Measurements from ENCODE around the gene ZNF385D.

Gene ZNF385D, protein sequence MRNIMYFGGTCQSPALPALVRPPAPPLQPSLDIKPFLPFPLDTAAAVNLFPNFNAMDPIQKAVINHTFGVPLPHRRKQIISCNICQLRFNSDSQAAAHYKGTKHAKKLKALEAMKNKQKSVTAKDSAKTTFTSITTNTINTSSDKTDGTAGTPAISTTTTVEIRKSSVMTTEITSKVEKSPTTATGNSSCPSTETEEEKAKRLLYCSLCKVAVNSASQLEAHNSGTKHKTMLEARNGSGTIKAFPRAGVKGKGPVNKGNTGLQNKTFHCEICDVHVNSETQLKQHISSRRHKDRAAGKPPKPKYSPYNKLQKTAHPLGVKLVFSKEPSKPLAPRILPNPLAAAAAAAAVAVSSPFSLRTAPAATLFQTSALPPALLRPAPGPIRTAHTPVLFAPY

DNA sequence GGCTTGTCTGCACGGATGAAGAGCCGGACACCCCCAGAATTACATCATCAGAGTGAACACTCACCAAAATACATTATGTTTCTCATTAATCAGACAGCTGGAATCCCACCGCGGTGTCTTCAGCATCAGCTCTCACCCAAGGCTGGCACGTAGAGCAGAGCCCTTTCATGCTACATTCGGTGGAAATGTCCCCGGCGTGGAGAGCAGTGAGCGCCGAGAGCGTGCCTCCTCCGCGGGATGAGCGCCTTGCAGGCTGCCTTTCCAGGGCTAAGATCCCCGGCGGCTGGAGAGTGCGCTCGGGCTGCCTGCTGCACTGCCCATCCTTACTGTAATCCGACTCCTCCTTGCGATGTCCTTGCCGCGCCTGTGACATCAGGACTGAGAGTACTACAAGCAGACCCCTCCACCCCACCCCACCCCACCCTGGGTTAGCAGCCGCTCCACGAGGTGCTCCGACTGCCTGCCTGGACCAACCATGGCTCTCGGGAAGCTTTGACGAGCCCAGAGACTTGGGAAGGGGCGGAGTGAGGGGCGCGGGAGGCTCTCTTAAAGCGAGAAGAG, at the start of gene ZNF385D:
Gene ZNF385D (minus strand): TSS at position 380 of the 561 bp plus-strand sequence. CDS start 294 bp downstream, at position 86.
- H3K27ac ChIP-seq = no peak within 1 kb of the TSS
- POLR2A ChIA-PET (ENCODE audit: low non-redundant PET) = no interaction called here
- no peak for DNase-seq (ENCODE audit: low spot score)
- TF ChIP-seq, protein P1, sequence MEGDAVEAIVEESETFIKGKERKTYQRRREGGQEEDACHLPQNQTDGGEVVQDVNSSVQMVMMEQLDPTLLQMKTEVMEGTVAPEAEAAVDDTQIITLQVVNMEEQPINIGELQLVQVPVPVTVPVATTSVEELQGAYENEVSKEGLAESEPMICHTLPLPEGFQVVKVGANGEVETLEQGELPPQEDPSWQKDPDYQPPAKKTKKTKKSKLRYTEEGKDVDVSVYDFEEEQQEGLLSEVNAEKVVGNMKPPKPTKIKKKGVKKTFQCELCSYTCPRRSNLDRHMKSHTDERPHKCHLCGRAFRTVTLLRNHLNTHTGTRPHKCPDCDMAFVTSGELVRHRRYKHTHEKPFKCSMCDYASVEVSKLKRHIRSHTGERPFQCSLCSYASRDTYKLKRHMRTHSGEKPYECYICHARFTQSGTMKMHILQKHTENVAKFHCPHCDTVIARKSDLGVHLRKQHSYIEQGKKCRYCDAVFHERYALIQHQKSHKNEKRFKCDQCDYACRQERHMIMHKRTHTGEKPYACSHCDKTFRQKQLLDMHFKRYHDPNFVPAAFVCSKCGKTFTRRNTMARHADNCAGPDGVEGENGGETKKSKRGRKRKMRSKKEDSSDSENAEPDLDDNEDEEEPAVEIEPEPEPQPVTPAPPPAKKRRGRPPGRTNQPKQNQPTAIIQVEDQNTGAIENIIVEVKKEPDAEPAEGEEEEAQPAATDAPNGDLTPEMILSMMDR (conservative IDR thresholded peaks at IDR 0.05; ENCODE audit: low read depth) = no peak
- CTCF ChIA-PET = no interaction called here

DNA sequence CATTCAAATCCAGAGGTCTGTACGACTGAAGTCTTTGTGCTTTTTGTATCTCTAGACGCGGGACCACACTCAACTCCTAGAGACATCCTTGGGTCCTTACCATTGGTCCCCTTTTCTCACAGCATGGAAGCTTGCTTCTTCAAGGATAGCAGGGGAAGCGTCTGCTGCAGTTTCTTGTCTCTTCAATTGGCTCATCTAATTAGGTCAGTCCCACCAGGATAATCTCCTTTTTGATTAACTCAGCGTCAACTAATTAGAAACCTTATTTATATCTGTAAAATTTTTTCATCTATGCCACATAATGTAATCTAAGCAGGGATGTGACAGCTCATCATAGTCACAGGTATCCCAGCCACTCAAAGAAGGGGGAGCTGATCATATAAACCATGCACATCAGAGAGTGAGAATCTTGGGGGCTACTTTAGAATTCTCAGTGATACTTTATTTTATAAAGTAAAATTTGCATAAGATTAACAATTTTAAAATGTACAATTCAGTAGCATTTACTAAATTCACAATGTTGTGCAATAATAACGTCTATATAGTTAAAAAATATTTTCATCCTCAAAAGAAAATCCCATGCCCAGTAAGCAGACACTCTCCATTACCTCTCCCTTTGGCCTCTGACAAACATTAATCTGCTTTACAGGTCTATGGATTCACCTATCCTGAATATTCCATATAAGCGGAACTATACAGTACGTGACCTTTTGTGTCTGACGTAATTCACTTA, 47.5 kb upstream of the ZNF385D start:
- ChIA-PET CTCF (no interaction called here), POLR2A (ENCODE audit: low non-redundant PET) (no interaction called here)
- no peak for DNase-seq (ENCODE audit: low spot score)
- TF ChIP-seq, protein P1 (conservative IDR thresholded peaks at IDR 0.05; ENCODE audit: low read depth) = no peak
- H3K27ac ChIP-seq = no peak overlapping the region

DNA sequence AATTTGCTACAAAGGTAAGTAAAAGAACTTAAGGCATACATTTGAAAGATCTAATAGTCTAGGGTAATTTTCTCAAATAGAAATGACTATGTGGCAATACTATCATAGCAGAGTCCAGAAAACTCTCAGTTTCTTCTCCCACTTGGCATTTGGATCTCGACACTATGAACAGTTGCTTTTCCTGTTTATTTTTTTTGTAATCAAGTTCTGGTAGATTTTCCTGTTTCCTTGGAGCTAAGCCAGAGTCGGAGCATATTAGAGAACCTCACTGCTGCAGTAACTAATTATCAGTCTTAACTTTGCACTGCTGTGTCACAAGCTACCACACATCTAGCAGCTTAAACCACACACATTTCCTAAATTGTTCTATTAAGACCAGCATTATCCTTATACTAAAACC, 44.9 kb upstream of the ZNF385D start:
- POLR2A ChIA-PET (ENCODE audit: low non-redundant PET) = no interaction called here
- CTCF ChIA-PET = interaction anchor here (0.6 kb wide), 1 partner anchor 182 kb away, joined by 3 read pairs; no protein-coding TSS in a partner anchor
- no peak overlapping the region for H3K27ac ChIP-seq
- DNase-seq (ENCODE audit: low spot score) = no peak
- TF ChIP-seq, protein P1 (conservative IDR thresholded peaks at IDR 0.05; ENCODE audit: low read depth) = no peak

DNA sequence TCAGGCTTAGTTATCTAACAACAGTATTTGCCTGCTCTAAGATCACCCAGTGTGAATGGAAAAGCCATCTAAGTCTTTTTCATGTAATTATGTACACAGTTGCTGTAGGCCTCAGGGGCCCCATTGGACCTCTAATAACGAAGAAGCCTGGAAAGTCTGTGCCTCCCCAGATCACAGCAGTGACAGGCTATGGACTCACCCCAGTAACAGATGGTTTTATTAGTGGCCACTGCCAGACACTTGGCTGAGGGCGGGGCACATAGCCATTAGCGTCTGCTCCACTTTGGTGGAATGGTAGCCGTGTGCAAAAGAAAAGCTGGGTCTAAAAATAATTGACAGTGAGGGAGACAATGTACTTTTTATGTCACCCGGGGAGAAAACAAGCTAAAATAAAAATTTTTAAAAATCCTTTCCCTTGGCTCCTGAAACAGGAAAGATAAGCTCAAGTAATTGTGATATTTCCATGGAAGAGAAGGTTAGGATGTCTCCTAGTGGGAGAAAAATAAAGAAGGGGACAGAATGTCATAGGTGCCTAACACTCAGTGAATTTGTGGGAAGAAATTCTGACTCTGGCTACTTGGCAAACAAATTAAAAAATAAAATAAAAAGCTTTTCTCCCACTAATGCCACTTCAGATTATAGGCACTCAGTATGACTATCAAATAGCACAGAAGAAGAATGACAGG, 44.3 kb upstream of the ZNF385D start:
- no peak for DNase-seq (ENCODE audit: low spot score)
- H3K27ac ChIP-seq = no peak overlapping the region
- ChIA-PET POLR2A (ENCODE audit: low non-redundant PET) (no interaction called here), CTCF (no interaction called here)
- TF ChIP-seq, protein P1 (conservative IDR thresholded peaks at IDR 0.05; ENCODE audit: low read depth) = no peak

DNA sequence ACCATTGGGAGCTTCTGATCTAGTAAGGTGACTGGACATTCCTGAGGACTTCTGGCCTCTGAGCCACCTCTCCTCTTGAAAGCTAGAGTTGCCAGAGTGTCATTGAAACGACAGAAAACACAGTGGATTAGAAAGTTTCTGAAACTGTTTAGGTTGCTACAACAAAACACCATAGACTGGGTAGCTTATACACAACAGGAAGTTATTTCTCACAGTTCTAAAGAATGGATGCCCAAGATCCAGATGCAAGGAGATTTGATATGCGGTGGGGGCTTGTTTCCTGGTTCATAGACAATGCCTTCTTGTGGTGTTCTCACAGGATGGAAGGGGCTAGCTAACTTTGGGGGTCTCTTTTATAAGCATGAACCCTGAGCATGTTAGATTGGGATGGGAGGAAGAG, 43.3 kb upstream of the ZNF385D start:
- no peak overlapping the region for H3K27ac ChIP-seq
- ChIA-PET CTCF (no interaction called here), POLR2A (ENCODE audit: low non-redundant PET) (no interaction called here)

More for the DNA sequence above, 43.3 kb upstream of the ZNF385D start:
- TF ChIP-seq, protein P1 (conservative IDR thresholded peaks at IDR 0.05; ENCODE audit: low read depth) = no peak
- DNase-seq (ENCODE audit: low spot score) = no peak

Measured in RWPE1 (cell line).